Skeletal muscle satellite cell (primary cell): ENCODE measurements around the gene SPECC1.
A peak's percentile ranks its signal among the peaks of the same experiment; 100 is the strongest.

Source experiments
- H3K27me3 ChIP-seq: 2 replicates; pipeline ENCODE4 v1.7.0; 2013; ENCODE audit warnings: low read length; ENCODE audit not compliant: control insufficient read depth, insufficient read depth
- H3K36me3 ChIP-seq: 2 replicates; pipeline ENCODE4 v1.7.0; 2013; ENCODE audit warnings: mild to moderate bottlenecking, control low read depth, low read length; ENCODE audit not compliant: insufficient read depth
- H3K4me1 ChIP-seq: 2 replicates; pipeline ENCODE4 v1.7.0; 2013; ENCODE audit warnings: low read length; ENCODE audit not compliant: control insufficient read depth, insufficient read depth
- H3K4me2 ChIP-seq: 2 replicates; pipeline ENCODE4 v1.7.0; 2013; ENCODE audit warnings: mild to moderate bottlenecking, low read length
- H3K4me3 ChIP-seq: 2 replicates; pipeline ENCODE4 v1.7.0; 2013; ENCODE audit warnings: low read length
- H3K9ac ChIP-seq: 2 replicates; pipeline ENCODE4 v1.7.0; 2013; ENCODE audit warnings: mild to moderate bottlenecking, low read depth, low read length, moderate library complexity
- H3K9me3 ChIP-seq: replicated peaks from 2 replicates; pipeline ENCODE4 v1.7.0; 2013; ENCODE audit warnings: mild to moderate bottlenecking, control low read depth, low read length

Gene SPECC1

GRCh38 chr17:20289984-20290383 lies 280.8 kb downstream of the SPECC1 start:
- Histone ChIP-seq H3K27me3 (no peaks in the 10 kb centered on the region), H3K9me3 (no peaks in the 10 kb centered on the region), H3K4me1 (no peaks in the 10 kb centered on the region), H3K4me2 (no peak overlapping the region), H3K9ac (no peak overlapping the region), H3K4me3 (no peak overlapping the region), H3K36me3 (no peaks in the 10 kb centered on the region)

- Histone ChIP-seq H3K4me2 (no peak overlapping the region), H3K4me3 (no peak overlapping the region), H3K9me3 (no peaks in the 10 kb centered on the region), H3K36me3 (no peaks in the 10 kb centered on the region), H3K9ac (no peak overlapping the region), H3K27me3 (no peaks in the 10 kb centered on the region), H3K4me1 (no peaks in the 10 kb centered on the region)
Observed at GRCh38 chr17:20291853-20292252, 282.7 kb downstream of the SPECC1 start.

GRCh38 chr17:20293501-20293900 lies 284.3 kb downstream of the SPECC1 start:
- Histone ChIP-seq H3K9ac (no peak overlapping the region), H3K4me1 (no peaks in the 10 kb centered on the region), H3K36me3 (no peaks in the 10 kb centered on the region), H3K27me3 (no peaks in the 10 kb centered on the region), H3K9me3 (no peaks in the 10 kb centered on the region), H3K4me3 (no peak overlapping the region), H3K4me2 (no peak overlapping the region)

GRCh38 chr17:20294120-20294519 lies 285.0 kb downstream of the SPECC1 start:
- H3K27me3 ChIP-seq, result no peaks in the 10 kb centered on the region
- H3K9me3 ChIP-seq, result no peaks in the 10 kb centered on the region
- no peak overlapping the region for H3K4me3 ChIP-seq
- no peaks in the 10 kb centered on the region for H3K4me1 ChIP-seq
- no peaks in the 10 kb centered on the region for H3K36me3 ChIP-seq
- H3K9ac ChIP-seq, result no peak overlapping the region
- no peak overlapping the region for H3K4me2 ChIP-seq

GRCh38 chr17:20299013-20299412 lies 289.9 kb downstream of the SPECC1 start:
- Histone ChIP-seq H3K9me3 (no peaks in the 10 kb centered on the region), H3K4me1 (peaks cover 26% of the 10 kb centered on the region), H3K27me3 (no peaks in the 10 kb centered on the region), H3K9ac (no peak overlapping the region), H3K36me3 (no peaks in the 10 kb centered on the region), H3K4me2 (no peak overlapping the region), H3K4me3 (no peak overlapping the region)

GRCh38 chr17:20300436-20300934 lies 291.3 kb downstream of the SPECC1 start:
- no peaks in the 10 kb centered on the region for H3K27me3 ChIP-seq
- peak overlapping the region; percentile 6 for H3K4me2 ChIP-seq
- peaks cover 26% of the 10 kb centered on the region for H3K4me1 ChIP-seq
- H3K9ac ChIP-seq, result peak overlapping the region; percentile 56
- H3K36me3 ChIP-seq, result no peaks in the 10 kb centered on the region
- H3K4me3 ChIP-seq, result no peak overlapping the region
- no peaks in the 10 kb centered on the region for H3K9me3 ChIP-seq

GRCh38 chr17:20302246-20302917 lies 293.2 kb downstream of the SPECC1 start:
- Histone ChIP-seq H3K4me2 (no peak overlapping the region), H3K27me3 (no peaks in the 10 kb centered on the region), H3K9ac (no peak overlapping the region), H3K9me3 (peaks cover 9% of the 10 kb centered on the region), H3K4me3 (no peak overlapping the region), H3K4me1 (peaks cover 26% of the 10 kb centered on the region), H3K36me3 (no peaks in the 10 kb centered on the region)

GRCh38 chr17:20304961-20305360 lies 295.8 kb downstream of the SPECC1 start:
- Histone ChIP-seq H3K27me3 (no peaks in the 10 kb centered on the region), H3K36me3 (no peaks in the 10 kb centered on the region), H3K9ac (no peak overlapping the region), H3K4me2 (no peak overlapping the region), H3K9me3 (peaks cover 13% of the 10 kb centered on the region), H3K4me1 (peaks cover 21% of the 10 kb centered on the region), H3K4me3 (no peak overlapping the region)

- no peak overlapping the region for H3K4me2 ChIP-seq
- no peak overlapping the region for H3K9ac ChIP-seq
- peaks cover 5% of the 10 kb centered on the region for H3K4me1 ChIP-seq
- H3K4me3 ChIP-seq, result no peak overlapping the region
- peaks cover 13% of the 10 kb centered on the region for H3K9me3 ChIP-seq
- H3K36me3 ChIP-seq, result no peaks in the 10 kb centered on the region
- H3K27me3 ChIP-seq, result no peaks in the 10 kb centered on the region
Observed at GRCh38 chr17:20306924-20307323, 297.8 kb downstream of the SPECC1 start.

GRCh38 chr17:20307326-20307910 lies 298.3 kb downstream of the SPECC1 start:
- H3K4me3 ChIP-seq, result no peak overlapping the region
- H3K9ac ChIP-seq, result no peak overlapping the region
- H3K4me1 ChIP-seq, result no peaks in the 10 kb centered on the region
- H3K9me3 ChIP-seq, result peaks cover 13% of the 10 kb centered on the region
- H3K4me2 ChIP-seq, result no peak overlapping the region
- H3K27me3 ChIP-seq, result no peaks in the 10 kb centered on the region
- no peaks in the 10 kb centered on the region for H3K36me3 ChIP-seq

GRCh38 chr17:20310481-20310880 lies 301.3 kb downstream of the SPECC1 start:
- Histone ChIP-seq H3K4me2 (no peak overlapping the region), H3K36me3 (no peaks in the 10 kb centered on the region), H3K9ac (no peak overlapping the region), H3K9me3 (peaks cover 13% of the 10 kb centered on the region), H3K4me1 (no peaks in the 10 kb centered on the region), H3K27me3 (no peaks in the 10 kb centered on the region), H3K4me3 (no peak overlapping the region)

GRCh38 chr17:20313306-20313705 lies 304.1 kb downstream of the SPECC1 start:
- Histone ChIP-seq H3K4me1 (no peaks in the 10 kb centered on the region), H3K27me3 (no peaks in the 10 kb centered on the region), H3K4me2 (no peak overlapping the region), H3K36me3 (no peaks in the 10 kb centered on the region), H3K9ac (no peak overlapping the region), H3K4me3 (no peak overlapping the region), H3K9me3 (no peaks in the 10 kb centered on the region)
